ENCODE measurements around the gene ASIC4.

ASIC4 gene

DNA sequence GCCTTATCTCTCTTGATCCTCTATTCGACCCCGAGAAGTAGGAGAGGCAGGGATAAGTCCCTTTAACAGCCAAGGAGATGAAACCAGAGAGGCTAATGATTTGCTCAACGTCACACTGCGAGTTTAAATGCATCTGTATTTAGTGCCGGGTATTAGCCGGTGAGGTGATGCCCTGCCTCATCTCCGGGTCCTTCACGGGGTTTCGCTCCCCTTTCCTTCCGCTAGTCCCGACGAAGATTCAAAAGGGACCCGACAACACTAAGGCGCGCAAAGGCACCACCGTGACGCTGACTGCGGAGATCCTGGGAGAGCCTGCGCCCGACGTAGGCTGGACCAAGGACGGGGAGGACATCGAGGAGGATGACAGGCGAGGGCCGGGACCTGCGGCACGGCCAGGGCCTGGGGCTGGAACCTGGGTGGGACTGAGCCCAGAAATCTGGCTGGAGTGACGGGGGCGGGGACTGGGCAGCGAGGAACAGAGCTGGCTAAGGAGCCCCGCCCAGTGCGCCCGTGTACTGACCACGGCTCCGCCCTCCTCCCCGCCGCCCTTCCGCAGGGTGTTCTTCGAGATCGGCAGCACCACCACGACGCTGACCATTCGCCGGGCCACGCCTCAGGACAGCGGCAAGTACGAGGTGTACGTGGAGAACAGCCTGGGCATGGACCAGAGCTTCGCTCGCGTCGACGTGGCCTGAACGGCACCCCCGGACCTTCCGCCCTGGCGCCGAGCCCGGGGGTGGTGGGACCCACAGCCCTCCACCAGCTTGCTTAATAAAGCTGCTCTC is 16.6 kb upstream of the ASIC4 start:
- DNase-seq = peak in 27 of 51 donors; percentile 10 to 59 (median 35)

GRCh38 chr2:219498280-219499057 is 15.8 kb upstream of the ASIC4 start, which contains the start of gene GMPPA:
Gene GMPPA (plus strand): TSS chr2:219498891. CDS start chr2:219499976, 1,085 bp downstream.
- peak; percentile 52 to 95 (median 87) for DNase-seq

GRCh38 chr2:219499058-219499307 is 15.3 kb upstream of the ASIC4 start:
- DNase-seq = no peak

GRCh38 chr2:219499555-219499954 is 14.7 kb upstream of the ASIC4 start:
- DNase-seq = no peak

- no peak for DNase-seq
Measured at GRCh38 chr2:219500135-219500534, 14.1 kb upstream of the ASIC4 start.

DNA sequence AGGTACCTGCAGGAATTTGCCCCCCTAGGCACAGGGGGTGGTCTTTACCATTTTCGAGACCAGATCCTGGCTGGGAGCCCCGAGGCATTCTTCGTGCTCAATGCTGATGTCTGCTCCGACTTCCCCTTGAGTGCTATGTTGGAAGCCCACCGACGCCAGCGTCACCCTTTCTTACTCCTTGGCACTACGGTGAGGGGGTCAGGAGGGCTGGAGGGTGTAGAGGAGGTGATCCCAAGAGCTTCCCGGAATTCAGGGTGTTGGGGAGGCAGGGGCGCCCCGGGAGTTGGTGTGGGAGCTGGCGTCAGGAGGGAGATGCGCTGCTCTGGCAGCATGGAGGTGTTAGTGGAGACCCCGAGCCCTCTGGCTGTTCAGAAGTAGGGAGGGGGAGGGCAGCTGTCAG is 12.4 kb upstream of the ASIC4 start:
- no peak for DNase-seq

GRCh38 chr2:219502618-219503017 is 11.7 kb upstream of the ASIC4 start:
- no peak for DNase-seq

DNA sequence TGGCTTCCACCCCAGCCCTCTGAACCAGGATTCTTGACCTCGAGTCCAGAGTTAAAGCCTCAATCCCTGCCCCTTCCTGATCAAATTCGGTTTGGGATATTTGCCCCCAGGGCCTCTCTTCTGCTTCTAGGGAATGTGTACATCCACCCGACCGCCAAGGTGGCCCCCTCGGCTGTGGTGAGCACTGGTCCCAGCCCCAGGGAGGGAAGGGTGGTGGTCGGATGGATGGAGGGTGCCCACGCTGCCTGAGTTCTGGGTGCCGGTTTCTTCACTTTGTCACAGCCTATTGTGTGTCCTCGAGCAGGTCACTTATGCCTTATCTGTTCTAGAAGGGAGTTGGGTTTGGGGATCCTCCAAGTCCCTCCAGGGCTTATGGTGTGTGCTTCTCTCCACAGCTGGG is 8.7 kb upstream of the ASIC4 start:
- DNase-seq = no peak

GRCh38 chr2:219506153-219506801 is 8.0 kb upstream of the ASIC4 start:
- DNase-seq = no peak

DNA sequence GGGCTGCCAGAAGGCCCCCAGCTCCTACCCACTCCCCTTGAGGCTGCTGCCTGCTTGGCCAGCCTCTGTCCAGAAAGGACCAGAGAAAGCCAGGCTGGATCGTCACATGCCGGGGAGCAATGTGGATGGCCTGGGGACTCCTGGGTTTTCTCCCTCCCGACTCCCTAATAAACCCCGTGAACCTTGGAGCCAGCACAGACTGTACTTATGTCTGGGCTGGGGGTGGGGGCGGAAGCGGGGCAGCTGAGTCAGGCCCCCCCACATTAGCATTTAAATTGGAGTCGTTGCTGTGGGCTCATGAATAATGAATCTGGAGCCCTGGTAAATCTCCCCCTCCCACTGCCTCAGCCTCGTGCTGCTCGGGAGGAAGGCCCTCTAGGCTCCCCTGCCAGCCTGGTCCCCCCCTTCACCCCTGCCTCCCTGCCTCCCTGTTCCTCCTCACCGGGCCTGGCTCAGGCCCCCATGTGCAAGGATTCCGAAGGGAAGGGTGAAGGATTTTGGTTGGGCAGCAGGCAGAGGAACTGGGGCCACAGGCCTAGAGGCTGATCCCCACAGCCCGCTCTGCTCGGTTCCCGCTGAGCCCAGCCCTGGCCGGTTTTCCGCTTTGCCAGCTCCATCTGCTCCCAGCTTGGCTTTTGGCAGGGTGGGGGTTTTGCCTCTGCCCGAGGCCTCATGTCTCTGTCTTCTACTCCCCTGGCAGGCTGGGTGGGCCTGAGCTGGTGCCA is 7.3 kb upstream of the ASIC4 start:
- DNase-seq = peak in 1 of 51 donors; percentile 29

DNA sequence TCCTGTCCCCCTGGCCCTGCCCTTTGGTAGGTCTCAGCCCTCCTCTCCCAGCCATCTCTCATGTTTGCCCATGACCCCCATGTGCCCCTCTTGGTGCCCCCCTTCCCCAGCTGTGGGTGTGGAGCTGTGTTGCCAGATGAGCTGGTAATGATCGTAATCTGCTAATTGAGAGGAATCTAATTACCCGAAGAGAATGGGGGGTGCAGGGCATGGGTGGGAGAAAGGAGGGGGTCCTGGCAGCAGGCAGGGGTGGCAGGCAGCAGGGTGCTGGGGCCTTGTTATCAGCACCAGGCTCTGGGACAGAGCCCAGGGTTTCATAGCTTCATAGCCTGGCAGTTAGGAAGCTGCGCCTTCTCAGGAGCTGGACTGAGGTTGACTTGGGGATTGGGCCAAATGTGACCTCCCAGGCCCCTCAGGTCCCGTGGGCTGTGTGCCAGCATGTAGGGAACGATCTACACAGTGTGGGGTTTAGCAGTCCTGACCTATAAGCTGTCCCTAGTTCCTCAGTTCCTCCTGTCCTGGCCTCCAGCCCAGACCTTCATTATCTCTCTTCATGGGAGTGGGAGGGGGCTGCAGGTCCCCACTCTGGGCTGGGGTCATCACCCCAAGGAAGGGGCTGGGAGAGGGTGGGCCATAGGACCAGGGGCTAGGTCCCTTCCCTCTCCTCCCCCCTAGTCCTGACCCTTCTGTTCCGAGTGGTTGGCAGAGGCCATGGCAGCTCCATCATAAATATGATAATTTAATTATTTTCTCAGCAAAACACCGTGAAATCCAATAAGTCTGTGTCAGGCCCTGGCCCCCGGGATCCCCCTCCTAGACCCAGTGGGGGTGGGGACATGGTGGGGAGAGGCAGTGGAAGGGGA is 6.5 kb upstream of the ASIC4 start:
- DNase-seq = no peak

- no peak for DNase-seq
Measured at GRCh38 chr2:219508444-219508734, 5.9 kb upstream of the ASIC4 start.

DNA sequence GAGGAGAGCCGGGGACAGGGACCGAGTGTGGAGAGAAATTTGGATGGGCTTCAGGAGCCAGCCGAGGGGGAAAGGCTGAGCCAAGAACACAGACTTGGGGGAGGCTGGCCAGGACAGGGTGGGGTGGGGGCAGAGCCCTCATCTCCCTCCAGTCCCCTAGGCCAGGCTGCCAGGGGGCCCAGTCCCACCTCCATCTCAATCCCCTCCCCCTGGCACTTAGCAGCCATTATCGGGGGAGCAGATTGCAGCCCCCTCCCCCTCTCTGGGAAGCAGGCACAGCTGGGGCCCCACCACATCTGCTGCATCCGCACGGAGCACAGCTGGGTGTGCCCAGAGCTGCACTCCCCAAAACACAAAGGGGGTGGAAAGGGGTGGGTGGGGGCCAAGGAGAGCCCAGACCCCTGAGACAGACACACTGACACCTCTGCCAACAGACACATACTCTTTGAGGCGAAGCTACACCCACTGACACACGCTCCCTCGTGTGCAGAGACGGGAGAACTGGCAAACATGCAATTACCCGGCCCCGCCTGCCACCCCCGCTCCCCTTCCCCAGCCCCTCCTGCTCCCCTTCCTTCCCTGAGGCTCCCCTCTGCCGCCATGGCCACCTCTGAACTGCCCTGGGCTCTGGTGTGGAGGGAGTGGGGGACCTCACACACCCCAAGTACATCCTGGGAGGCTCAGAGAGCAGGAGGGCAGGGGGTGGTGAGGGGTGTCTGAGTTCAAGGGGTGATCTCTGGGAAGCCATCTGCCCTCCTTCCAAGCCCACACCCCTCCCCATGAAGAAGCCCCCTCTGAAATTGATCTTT is 5.1 kb upstream of the ASIC4 start:
- DNase-seq = peak in 2 of 51 donors; percentile 39 to 46

DNA sequence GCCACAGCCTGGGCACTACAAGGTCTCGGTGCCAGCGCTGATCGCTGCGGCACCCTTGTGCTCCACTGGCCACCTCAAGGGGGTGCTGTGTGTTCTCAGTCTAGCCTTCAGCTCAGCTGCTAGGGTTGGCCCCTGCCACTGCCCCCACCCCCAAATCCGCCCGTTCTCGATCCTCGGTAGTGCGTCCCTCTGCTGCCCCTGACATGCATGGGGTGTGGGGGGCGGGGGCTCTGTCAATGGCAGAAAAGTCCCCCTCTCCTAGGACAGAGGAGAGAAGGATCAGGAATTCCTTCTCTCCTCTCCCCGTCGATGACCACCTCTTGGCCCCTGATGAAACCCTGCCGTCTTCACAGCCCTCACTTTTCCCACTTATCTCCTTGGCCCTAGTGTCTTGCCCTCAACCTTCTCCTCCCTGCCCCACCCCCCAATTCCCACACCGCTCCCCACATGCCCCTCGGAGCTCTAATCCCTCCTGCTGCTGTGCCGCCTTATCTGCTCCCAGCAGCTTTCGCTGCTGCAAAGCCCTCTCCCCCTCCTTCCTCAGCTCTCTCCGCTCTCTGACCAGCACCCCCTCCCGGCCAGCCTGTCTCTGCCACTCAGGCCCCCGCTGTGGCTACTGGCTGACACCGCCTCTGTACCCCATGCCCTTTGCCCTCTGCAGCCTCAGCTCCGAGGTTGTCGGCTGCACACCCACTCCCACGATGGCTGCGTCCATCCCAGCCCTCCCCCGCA is 4.3 kb upstream of the ASIC4 start:
- peak in 39 of 51 donors; percentile 9 to 67 (median 31) for DNase-seq

- DNase-seq = no peak
Measured at GRCh38 chr2:219510512-219511135, 3.7 kb upstream of the ASIC4 start.

DNA sequence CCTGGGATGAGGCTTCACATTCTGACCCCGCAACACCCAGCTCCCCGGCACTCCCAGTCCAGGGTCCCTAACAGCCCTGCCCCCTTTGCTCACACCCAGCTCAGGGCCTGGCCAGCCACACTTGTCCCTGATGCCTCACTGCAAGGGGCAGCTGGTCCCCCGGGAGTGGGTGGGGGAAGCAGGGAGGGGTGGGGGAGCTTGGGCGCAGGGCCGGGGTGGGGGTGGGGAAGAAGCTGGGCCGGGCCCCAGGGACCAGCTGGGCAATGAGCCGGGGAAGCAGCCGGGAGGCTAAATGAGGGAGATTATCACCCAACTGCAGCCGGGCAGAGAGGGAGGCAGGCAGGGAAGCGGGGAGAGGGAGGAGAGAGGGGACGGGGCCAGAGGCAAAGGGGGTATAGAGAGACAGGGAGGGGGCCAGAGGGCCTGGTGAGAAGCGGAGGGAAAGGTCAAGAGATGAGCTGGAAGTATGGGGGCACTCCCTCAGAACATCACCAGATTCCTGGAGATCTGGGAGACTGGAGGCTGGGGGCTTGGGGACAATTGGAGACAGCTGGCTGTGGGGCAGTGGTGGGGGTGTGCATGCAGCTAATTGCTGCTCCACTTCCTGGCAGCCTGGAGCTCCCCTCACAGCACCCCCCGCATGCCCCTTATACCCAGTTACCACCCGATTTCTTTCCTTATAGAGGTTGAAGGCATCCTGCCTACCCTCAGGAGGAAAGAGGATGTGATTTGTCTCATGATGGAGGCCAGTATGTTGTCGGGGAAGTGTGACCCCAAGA is 2.5 kb upstream of the ASIC4 start:
- peak in 4 of 51 donors; percentile 15 to 17 (median 16) for DNase-seq

GRCh38 chr2:219512524-219513216 is 1.6 kb upstream of the ASIC4 start:
- no peak for DNase-seq
